ENCODE data around the gene USP40. TPM values are rescaled to one million over a fixed set of nuclear protein-coding genes. Genes with fewer than 3 reads are reported as not detected.

Gene USP40
- polyA plus RNA-seq, 2 of the 4 experiments (the other 2 are of a cell fraction): 22.9 to 57.0 TPM

DNA sequence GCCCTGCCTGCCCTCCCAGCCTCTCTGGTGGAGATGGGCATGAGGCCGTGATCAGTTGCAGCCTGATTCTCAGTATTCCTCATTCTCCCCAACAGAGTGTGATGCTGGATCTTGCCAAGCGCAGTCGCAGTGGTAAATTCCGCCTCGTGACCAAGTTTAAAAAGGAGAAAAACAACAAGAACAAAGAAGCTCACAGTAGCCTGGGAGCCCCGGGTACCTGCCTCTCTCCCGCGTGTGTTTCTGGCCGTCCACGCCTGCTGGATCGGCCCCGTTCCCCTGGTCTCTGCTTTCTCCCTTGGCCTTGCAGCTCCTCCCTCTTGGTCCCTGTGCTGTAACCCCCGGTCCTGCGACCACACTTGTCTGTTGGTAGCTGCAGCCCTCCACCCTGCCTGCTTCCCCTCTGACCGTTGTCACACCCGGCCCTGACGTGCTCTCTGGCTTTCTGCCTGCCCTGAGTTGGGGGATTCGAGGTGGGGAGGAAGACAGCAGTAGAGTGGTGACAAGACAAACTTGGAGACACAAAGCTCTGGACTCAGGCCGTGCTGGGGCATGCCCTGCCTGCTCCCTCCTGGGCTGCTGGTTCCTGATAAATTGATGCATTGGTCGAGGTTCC lies 99.5 kb downstream of the USP40 start:
- WGBS (ENCODE audit: missing lambda C conversion rate): 96% methylated on average over 20 of the region's 20 CpGs
- TF ChIP-seq, protein P1, sequence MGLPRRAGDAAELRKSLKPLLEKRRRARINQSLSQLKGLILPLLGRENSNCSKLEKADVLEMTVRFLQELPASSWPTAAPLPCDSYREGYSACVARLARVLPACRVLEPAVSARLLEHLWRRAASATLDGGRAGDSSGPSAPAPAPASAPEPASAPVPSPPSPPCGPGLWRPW (IDR thresholded peaks at IDR 0.05): no peak
- no peak for TF ChIP-seq RARB (CRISPR knock-in tag; IDR thresholded peaks at IDR 0.05)
- no peak for ATAC-seq
- peak overlapping the region; percentile 7 to 98; a peak in 5 of 6 replicates for H3K27ac ChIP-seq
- H3K9me3 ChIP-seq: no peaks in the 10 kb centered on the region
- H3K4me2 ChIP-seq: no peak overlapping the region
- ChIA-PET POLR2A (no interaction called here), CTCF (interaction anchor here (0.6 to 2.2 kb wide), 7 partner anchors 18 to 1790 kb away, joined by 3 to 8 read pairs (median 4); no protein-coding TSS in a partner anchor)
- H3K4me1 ChIP-seq: peaks cover 17% of the 10 kb centered on the region; the same call in 2 of the 3 replicates
- no peak for FAIRE-seq
- H3K4me3 ChIP-seq: no peak overlapping the region
- DNase-seq (ENCODE audit: low read depth in 1 of 2, low spot score in 1 of 2): no peak

DNA sequence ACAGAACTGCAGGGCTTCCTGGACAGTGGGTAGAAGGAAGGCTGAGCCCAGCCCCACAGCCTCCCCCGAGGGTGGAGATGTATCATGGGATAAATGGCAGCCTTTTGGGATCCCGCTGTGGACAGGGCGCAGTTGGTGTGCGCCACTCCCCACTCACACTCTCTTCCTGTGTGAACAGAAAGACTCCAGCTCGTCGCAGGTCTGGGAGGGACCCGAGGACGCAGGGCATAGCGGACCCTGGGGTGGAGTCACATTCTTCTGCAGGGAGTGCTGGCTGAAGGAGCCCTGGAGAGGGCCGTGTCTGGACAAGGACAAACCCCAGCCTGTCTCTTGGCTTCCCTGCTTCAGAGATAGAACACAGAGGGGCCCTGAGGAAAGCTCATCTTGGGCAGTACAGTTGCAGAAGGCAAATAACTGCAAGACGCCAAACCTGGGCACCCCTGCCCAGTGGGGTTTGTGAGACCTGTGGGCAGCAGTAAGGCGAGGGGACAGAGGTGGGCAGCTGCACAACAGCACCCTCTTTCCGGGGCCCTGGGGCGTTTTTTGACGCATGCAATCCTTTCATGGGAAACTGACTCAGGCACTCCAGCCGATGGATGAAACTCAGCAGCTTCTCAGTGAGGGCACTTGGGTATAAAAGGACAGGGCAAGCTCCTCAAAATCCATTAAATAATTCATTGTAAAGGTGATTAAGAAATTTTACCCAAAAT lies 101.9 kb downstream of the USP40 start:
- peak overlapping the region; percentile 48 to 80; a peak in 4 of 6 replicates for H3K27ac ChIP-seq
- ChIA-PET POLR2A (no interaction called here), CTCF (interaction anchor here (1.7 to 1.8 kb wide), 3 partner anchors 16 to 368 kb away, joined by 4 to 10 read pairs (median 6); no protein-coding TSS in a partner anchor)
- WGBS (ENCODE audit: missing lambda C conversion rate): 83% methylated on average over 16 of the region's 16 CpGs
- FAIRE-seq: no peak
- no peak for DNase-seq (ENCODE audit: low read depth in 1 of 2, low spot score in 1 of 2)
- TF ChIP-seq FOSL2 (IDR thresholded peaks at IDR 0.05): no peak
- TF ChIP-seq FOSL2 (CRISPR knock-in tag; IDR thresholded peaks at IDR 0.05): no peak
- TF ChIP-seq, protein P2, sequence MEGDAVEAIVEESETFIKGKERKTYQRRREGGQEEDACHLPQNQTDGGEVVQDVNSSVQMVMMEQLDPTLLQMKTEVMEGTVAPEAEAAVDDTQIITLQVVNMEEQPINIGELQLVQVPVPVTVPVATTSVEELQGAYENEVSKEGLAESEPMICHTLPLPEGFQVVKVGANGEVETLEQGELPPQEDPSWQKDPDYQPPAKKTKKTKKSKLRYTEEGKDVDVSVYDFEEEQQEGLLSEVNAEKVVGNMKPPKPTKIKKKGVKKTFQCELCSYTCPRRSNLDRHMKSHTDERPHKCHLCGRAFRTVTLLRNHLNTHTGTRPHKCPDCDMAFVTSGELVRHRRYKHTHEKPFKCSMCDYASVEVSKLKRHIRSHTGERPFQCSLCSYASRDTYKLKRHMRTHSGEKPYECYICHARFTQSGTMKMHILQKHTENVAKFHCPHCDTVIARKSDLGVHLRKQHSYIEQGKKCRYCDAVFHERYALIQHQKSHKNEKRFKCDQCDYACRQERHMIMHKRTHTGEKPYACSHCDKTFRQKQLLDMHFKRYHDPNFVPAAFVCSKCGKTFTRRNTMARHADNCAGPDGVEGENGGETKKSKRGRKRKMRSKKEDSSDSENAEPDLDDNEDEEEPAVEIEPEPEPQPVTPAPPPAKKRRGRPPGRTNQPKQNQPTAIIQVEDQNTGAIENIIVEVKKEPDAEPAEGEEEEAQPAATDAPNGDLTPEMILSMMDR (IDR thresholded peaks at IDR 0.05): no peak
- TF ChIP-seq NFE2L2 (conservative IDR thresholded peaks at IDR 0.05; ENCODE audit: low read length): no peak
- no peak for TF ChIP-seq ZC3H11A (IDR thresholded peaks at IDR 0.05)
- TF ChIP-seq KDM1A (IDR thresholded peaks at IDR 0.05; ENCODE audit: low read depth): no peak
- no peak for TF ChIP-seq CEBPB (IDR thresholded peaks at IDR 0.05)
- TF ChIP-seq, protein P3, sequence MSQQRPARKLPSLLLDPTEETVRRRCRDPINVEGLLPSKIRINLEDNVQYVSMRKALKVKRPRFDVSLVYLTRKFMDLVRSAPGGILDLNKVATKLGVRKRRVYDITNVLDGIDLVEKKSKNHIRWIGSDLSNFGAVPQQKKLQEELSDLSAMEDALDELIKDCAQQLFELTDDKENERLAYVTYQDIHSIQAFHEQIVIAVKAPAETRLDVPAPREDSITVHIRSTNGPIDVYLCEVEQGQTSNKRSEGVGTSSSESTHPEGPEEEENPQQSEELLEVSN (IDR thresholded peaks at IDR 0.05; ENCODE audit: borderline replicate concordance, low read depth): no peak
- TF ChIP-seq HOXB13 (CRISPR knock-in tag; IDR thresholded peaks at IDR 0.05; ENCODE audit: low read depth): no peak
- no peak for TF ChIP-seq FOXS1 (CRISPR knock-in tag; IDR thresholded peaks at IDR 0.05)
- TF ChIP-seq EP300 (IDR thresholded peaks at IDR 0.05): no peak
- no peak for TF ChIP-seq ZSCAN20 (CRISPR knock-in tag; IDR thresholded peaks at IDR 0.05)
- no peak for TF ChIP-seq HOXA7 (CRISPR knock-in tag; IDR thresholded peaks at IDR 0.05)
- TF ChIP-seq CHD2 (IDR thresholded peaks at IDR 0.05; ENCODE audit: low read length, partially characterized antibody): no peak
- TF ChIP-seq GATA3 (IDR thresholded peaks at IDR 0.05; ENCODE audit: borderline replicate concordance): no peak
- no peak for TF ChIP-seq SMC3 (IDR thresholded peaks at IDR 0.05)
- TF ChIP-seq EHMT2 (IDR thresholded peaks at IDR 0.05; ENCODE audit: low read depth): no peak
- TF ChIP-seq, protein P4, sequence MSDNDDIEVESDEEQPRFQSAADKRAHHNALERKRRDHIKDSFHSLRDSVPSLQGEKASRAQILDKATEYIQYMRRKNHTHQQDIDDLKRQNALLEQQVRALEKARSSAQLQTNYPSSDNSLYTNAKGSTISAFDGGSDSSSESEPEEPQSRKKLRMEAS (IDR thresholded peaks at IDR 0.05): no peak
- no peak overlapping the region for H3K4me2 ChIP-seq
- ATAC-seq: peak in 1 of 2 experiments; percentile 3; a peak in 3 of 6 replicates
- H3K4me3 ChIP-seq: no peak overlapping the region
- H3K9me3 ChIP-seq: no peaks in the 10 kb centered on the region
- peaks cover 18% of the 10 kb centered on the region; the same call in 2 of the 3 replicates for H3K4me1 ChIP-seq

DNA sequence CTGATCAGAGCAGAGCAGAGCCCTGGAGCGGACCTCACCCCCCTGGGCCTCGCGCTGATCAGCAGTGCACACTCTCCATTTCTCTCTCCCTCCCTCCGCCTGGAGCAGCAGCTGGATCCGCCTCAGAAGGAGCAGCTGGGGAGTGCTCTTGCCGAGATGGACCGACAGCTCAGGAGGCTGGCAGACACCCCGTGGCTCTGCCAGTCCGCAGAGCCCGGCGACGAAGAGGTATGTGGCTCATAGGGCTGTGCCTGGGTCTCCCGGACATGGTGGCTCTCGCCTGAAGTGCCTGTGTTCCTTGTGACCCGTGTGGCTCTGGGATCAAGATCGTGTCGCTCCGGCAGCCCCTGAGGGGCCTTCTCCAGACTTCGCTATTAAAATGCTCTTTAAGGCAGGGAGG lies 102.5 kb downstream of the USP40 start:
- peaks cover 22% of the 10 kb centered on the region; the same call in 2 of the 3 replicates for H3K4me1 ChIP-seq
- 86% methylated on average over 16 of the region's 19 CpGs for WGBS (ENCODE audit: missing lambda C conversion rate)
- POLR2A ChIA-PET: no interaction called here
- H3K4me2 ChIP-seq: no peak overlapping the region
- FAIRE-seq: no peak
- ATAC-seq: no peak
- DNase-seq (ENCODE audit: low read depth in 1 of 2, low spot score in 1 of 2): no peak
- CTCF ChIA-PET: interaction anchor here (1.7 to 1.8 kb wide), 3 partner anchors 16 to 369 kb away, joined by 4 to 10 read pairs (median 6); no protein-coding TSS in a partner anchor
- peak overlapping the region; percentile 48 to 80; a peak in 4 of 6 replicates for H3K27ac ChIP-seq
- no peaks in the 10 kb centered on the region for H3K9me3 ChIP-seq
- no peak overlapping the region for H3K4me3 ChIP-seq
- no peak for TF ChIP-seq HDAC2 (IDR thresholded peaks at IDR 0.05)
- no peak for TF ChIP-seq HOXA7 (CRISPR knock-in tag; IDR thresholded peaks at IDR 0.05)
- TF ChIP-seq, protein P3 (IDR thresholded peaks at IDR 0.05; ENCODE audit: borderline replicate concordance, low read depth): no peak
- TF ChIP-seq, protein P4 (IDR thresholded peaks at IDR 0.05): no peak
- TF ChIP-seq NFE2L2 (conservative IDR thresholded peaks at IDR 0.05; ENCODE audit: low read length): no peak
- no peak for TF ChIP-seq MAFK (IDR thresholded peaks at IDR 0.05; ENCODE audit: partially characterized antibody)
- TF ChIP-seq BHLHE40 (IDR thresholded peaks at IDR 0.05; ENCODE audit: low read depth, low read length): no peak
- TF ChIP-seq CHD2 (IDR thresholded peaks at IDR 0.05; ENCODE audit: low read length, partially characterized antibody): no peak
- no peak for TF ChIP-seq ZFP36 (IDR thresholded peaks at IDR 0.05; ENCODE audit: borderline replicate concordance, partially characterized antibody)
- TF ChIP-seq RAD21 (conservative IDR thresholded peaks at IDR 0.05 in 1 of 2, IDR thresholded peaks at IDR 0.05 in 1 of 2): no peak
- TF ChIP-seq RCOR1 (IDR thresholded peaks at IDR 0.05; ENCODE audit: low read depth, low read length): no peak
- TF ChIP-seq HOXB5 (CRISPR knock-in tag; IDR thresholded peaks at IDR 0.05): no peak
- no peak for TF ChIP-seq TP53 (CRISPR knock-in tag; IDR thresholded peaks at IDR 0.05)
- no peak for TF ChIP-seq CEBPB (IDR thresholded peaks at IDR 0.05)
- no peak for TF ChIP-seq JUN (IDR thresholded peaks at IDR 0.05)
- TF ChIP-seq, protein P1 (IDR thresholded peaks at IDR 0.05): no peak
